Transverse colon (tissue), 4 donors: ENCODE results near the gene MTMR3. TPM values are rescaled to one million over a fixed set of nuclear protein-coding genes. Genes with fewer than 3 reads are reported as not detected.
"Not testable (repeated sequence)": the region's sequence is repeated elsewhere in the genome, so short reads cannot be mapped to it uniquely, and the experiment has no call there.

Experiments
- DNase-seq: peaks from one replicate; pipeline ENCODE4 v3.0.0-alpha.2; 2019
- H3K27ac ChIP-seq, 4 donors: fragments of 200-600 bp; sonication (generic); 2 replicates each; pipeline ENCODE4 v1.5.1; 2016 to 2018; ENCODE audit warnings: inconsistent platforms in 4 of 4
- H3K27me3 ChIP-seq: fragments of 200-600 bp; sonication (generic); 2 replicates; pipeline ENCODE4 v1.5.1; 2017; ENCODE audit warnings: inconsistent platforms
- H3K36me3 ChIP-seq, 4 donors: fragments of 200-600 bp; sonication (generic); 2 replicates each; pipeline ENCODE4 v1.5.1; 2017 to 2019; ENCODE audit warnings: inconsistent platforms in 4 of 4
- H3K4me1 ChIP-seq, 4 donors: fragments of 200-600 bp; sonication (generic); 2 replicates each; pipeline ENCODE4 v1.5.1; 2017 to 2020; ENCODE audit warnings: inconsistent platforms in 4 of 4
- H3K4me3 ChIP-seq, 4 donors: fragments of 200-600 bp; sonication (generic); 1 replicate in 1 of 4; 2 replicates in 3 of 4; pipeline versions ENCODE4 v1.5.1 to v1.6.1; 2017 to 2019; ENCODE audit warnings: inconsistent platforms in 4 of 4
- H3K9me3 ChIP-seq, 2 donors: fragments of 200-600 bp; sonication (generic); 2 replicates each; pipeline ENCODE4 v1.5.1; 2017 to 2019; ENCODE audit warnings: inconsistent platforms in 2 of 2
- EP300 ChIP-seq: sonication (generic); formaldehyde crosslinking; IDR thresholded peaks from one replicate; pipeline ENCODE4 v1.6.1; 2017; ENCODE audit warnings: antibody characterized with exemption, low read depth
- POLR2A ChIP-seq: fragments of 450-650 bp; IDR thresholded peaks from one replicate; pipeline ENCODE4 v1.6.1; 2016; ENCODE audit warnings: antibody characterized with exemption, mild to moderate bottlenecking, moderate library complexity
- POLR2AphosphoS5 ChIP-seq, 3 donors: sonication (generic); formaldehyde crosslinking; IDR thresholded peaks; one replicate each; pipeline ENCODE4 v1.6.1; 2016; ENCODE audit warnings: antibody characterized with exemption in 3 of 3
- WGBS, 2 donors: methylation state at CpG; one replicate each; pipeline ENCODE4 v1.1.5; 2018; ENCODE audit warnings: low coverage in 1 of 2; 5-methylcytosine and 5-hydroxymethylcytosine counted together
- in situ Hi-C, 4 donors: fragments of 200-750 bp; cut with MboI; loops; one replicate each; pipeline versions ENCODE4 v1.15.0 to v1.15.1; 2017; ENCODE audit warnings: low sequenced_read_pairs in 3 of 4, low pct_ligation_motif_present in 1 of 4, low pct_unique_long_range_greater_than_20kb in 1 of 4
- intact Hi-C: fragments of 100-400 bp; cut with DNase I; formaldehyde crosslinking; loops from one replicate; pipeline ENCODE4 v1.15.1; 2023; ENCODE audit warnings: low total_unique reads
- total RNA-seq, 4 donors: library from RNA; depleted of rRNA; stranded (reverse); fragments of >200 nt; gene quantifications; one replicate each; pipeline ENCODE4 v1.1.0, GENCODE V29; 2016
- TF ChIP-seq, protein P1 (sequence below), 5 experiments: fragments of 200-600 bp in 3 of 5; fragments of 450-650 bp in 2 of 5; sonication (generic) in 3 of 5; IDR thresholded peaks; 1 replicate in 2 of 5; 2 replicates in 3 of 5; pipeline ENCODE4 v1.5.1; 2016 to 2017; ENCODE audit warnings: antibody characterized with exemption in 5 of 5, inconsistent platforms in 3 of 5, mild to moderate bottlenecking in 2 of 5, moderate library complexity in 1 of 5

MTMR3 gene
- total RNA-seq, 4 donors from 2014 or later = 52.5 to 92.7 (median 70.2) TPM

DNA sequence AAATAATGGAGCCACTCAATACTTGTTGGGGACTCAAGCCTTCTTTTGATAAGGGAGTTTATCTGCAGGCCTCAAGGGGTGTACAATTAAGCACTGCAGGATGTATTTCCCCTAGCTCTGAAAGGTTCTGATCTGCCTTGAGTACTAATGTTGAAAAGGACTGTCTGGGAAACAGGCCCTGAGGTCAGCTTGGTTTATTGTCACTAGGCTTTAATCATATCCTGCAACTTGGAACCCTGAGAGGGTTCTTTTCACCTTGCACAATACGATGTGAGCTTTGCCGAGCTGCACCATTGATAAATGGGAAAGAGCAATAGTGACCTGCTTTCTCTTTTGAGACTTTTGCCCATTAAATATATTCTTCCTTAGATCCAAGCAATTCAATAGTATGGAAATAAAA is 165.7 kb downstream of the MTMR3 start:
- WGBS, 2 donors = 60 to 97% methylated on average over 1 to 2 of the region's 2 CpGs

DNA sequence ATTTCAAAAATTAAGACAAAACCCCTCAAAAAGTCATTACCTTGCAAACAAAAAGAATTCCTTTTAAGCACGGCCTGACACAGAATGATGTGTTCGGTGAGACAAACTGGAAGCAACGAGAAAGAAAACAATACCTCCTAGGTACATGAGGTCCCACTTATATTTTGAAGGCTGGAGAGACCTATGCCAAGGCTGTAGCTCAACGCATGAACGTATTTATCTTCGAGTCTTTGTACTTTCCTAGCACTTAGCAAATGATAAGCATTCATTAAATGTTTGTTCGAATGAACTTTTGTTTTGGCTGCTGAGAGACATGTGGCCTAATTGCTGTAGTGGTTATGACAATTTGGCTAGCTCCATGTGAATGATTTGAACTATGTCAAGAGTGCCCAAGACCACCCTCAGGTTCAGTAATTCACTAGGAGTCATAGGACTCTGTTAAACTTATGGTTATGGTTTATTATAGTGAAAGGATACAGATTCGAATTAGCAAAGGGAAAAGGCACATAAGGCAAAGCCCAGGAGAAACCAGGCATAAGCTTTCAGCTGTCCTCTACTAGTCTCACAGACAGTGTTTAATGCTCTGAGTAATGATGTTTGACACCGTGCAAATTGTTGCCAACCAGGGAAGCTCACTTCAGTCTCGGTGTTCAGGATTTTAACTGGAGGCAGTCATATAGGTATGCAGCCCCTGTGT is 171.2 kb downstream of the MTMR3 start:
- in situ Hi-C loops (no loop called here), intact Hi-C loops (no loop called here)
- Histone ChIP-seq H3K27ac (no peak overlapping the region), H3K27me3 (no peaks in the 10 kb centered on the region), H3K9me3 (no peaks in the 10 kb centered on the region), H3K4me1 (no peaks in the 10 kb centered on the region), H3K4me3 (no peak overlapping the region), H3K36me3 (no peaks in the 10 kb centered on the region)
- 77 to 88% methylated on average over 7 to 10 of the region's 10 CpGs for WGBS, 2 donors
- no peak for TF ChIP-seq POLR2AphosphoS5 (IDR thresholded peaks at IDR 0.05)
- no peak for TF ChIP-seq POLR2A
- TF ChIP-seq EP300 = no peak
- TF ChIP-seq, protein P1, sequence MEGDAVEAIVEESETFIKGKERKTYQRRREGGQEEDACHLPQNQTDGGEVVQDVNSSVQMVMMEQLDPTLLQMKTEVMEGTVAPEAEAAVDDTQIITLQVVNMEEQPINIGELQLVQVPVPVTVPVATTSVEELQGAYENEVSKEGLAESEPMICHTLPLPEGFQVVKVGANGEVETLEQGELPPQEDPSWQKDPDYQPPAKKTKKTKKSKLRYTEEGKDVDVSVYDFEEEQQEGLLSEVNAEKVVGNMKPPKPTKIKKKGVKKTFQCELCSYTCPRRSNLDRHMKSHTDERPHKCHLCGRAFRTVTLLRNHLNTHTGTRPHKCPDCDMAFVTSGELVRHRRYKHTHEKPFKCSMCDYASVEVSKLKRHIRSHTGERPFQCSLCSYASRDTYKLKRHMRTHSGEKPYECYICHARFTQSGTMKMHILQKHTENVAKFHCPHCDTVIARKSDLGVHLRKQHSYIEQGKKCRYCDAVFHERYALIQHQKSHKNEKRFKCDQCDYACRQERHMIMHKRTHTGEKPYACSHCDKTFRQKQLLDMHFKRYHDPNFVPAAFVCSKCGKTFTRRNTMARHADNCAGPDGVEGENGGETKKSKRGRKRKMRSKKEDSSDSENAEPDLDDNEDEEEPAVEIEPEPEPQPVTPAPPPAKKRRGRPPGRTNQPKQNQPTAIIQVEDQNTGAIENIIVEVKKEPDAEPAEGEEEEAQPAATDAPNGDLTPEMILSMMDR (IDR thresholded peaks at IDR 0.05) = no peak
- DNase-seq = no peak

More for the DNA sequence above, 165.7 kb downstream of the MTMR3 start:
- in situ Hi-C loops (no loop called here), intact Hi-C loops (no loop called here)
- Histone ChIP-seq H3K27ac (no peak overlapping the region), H3K36me3 (no peaks in the 10 kb centered on the region), H3K27me3 (no peaks in the 10 kb centered on the region), H3K4me3 (no peak overlapping the region), H3K4me1 (peaks cover 0 to 23% (median 10%) of the 10 kb centered on the region in 4 donors), H3K9me3 (no peaks in the 10 kb centered on the region)
- no peak for TF ChIP-seq EP300
- TF ChIP-seq, protein P1 (IDR thresholded peaks at IDR 0.05) = no peak
- no peak for DNase-seq

DNA sequence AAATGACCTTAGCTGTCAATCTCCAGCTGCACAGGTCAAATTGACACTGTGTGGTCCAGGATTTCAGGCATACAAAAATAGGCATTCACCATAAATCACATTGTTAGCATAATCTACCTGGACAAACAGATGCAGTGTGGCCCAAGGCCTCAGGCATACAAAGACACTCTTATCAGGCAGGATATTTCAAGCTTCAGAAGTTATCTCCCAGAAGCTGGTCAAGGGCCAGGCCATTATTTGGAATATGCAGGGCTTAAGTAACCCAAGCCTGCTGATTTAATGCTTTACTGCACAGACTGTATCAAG is 171.7 kb downstream of the MTMR3 start:
- no peaks in the 10 kb centered on the region for H3K4me1 ChIP-seq
- no peak overlapping the region for H3K4me3 ChIP-seq
- intact Hi-C loops = no loop called here
- TF ChIP-seq POLR2AphosphoS5 (IDR thresholded peaks at IDR 0.05) = no peak
- in situ Hi-C loops = no loop called here
- no peaks in the 10 kb centered on the region for H3K36me3 ChIP-seq
- H3K9me3 ChIP-seq = no peaks in the 10 kb centered on the region
- H3K27me3 ChIP-seq = no peaks in the 10 kb centered on the region
- no peak for DNase-seq
- H3K27ac ChIP-seq = no peak overlapping the region

DNA sequence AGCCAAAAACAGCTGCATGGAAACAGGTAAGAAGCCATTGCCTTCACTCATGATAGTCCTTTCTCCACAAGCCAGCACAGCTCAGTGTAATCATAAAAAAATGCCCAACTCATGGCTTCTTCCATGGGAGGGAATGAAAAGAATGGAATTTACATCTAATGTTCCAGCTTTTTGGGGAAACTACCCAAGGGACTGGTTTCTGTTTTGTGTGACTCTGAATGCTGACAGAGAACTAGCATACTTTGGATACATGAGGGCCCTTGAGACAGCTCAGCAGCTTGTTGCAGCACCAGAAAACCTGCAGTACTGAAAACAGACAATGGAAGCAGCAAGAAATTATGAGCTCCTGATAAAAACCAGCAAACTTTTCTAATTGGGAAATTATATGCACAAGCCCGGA is 173.0 kb downstream of the MTMR3 start:
- no peaks in the 10 kb centered on the region for H3K27me3 ChIP-seq
- WGBS, 2 donors = 88 to 92% methylated on average over 1 of the region's 1 CpG
- H3K4me3 ChIP-seq = no peak overlapping the region
- no peak overlapping the region for H3K27ac ChIP-seq
- DNase-seq = no peak
- H3K4me1 ChIP-seq = peaks cover 0 to 8% (median 4%) of the 10 kb centered on the region in 4 donors
- no peaks in the 10 kb centered on the region for H3K36me3 ChIP-seq
- in situ Hi-C loops (no loop called here), intact Hi-C loops (no loop called here)
- TF ChIP-seq, protein P1 (IDR thresholded peaks at IDR 0.05) = no peak
- TF ChIP-seq POLR2AphosphoS5 (IDR thresholded peaks at IDR 0.05) = no peak
- no peak for TF ChIP-seq EP300
- TF ChIP-seq POLR2A = no peak
- no peaks in the 10 kb centered on the region for H3K9me3 ChIP-seq

DNA sequence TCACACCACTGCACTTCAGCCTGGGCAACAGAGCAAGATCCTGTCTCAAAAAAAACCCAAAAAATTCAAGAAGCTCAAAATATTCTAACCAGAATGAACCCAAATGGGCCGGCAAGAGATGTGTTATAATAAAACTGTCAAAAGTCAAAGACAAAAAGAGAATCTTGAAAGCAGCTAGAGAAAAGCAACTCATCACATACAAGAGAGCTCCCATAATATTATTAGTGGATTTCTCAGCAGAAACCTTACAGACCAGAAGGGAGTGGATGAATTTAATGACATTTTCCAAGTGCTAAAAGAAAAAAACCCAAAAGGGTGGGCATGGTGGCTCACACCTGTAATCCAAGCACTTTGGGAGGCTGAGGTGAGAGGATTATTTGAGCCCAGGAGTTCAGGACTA is 174.4 kb downstream of the MTMR3 start:
- H3K4me1 ChIP-seq = peaks cover 0 to 20% (median 15%) of the 10 kb centered on the region in 4 donors
- no peak for DNase-seq
- no peaks in the 10 kb centered on the region for H3K36me3 ChIP-seq
- no peaks in the 10 kb centered on the region for H3K27me3 ChIP-seq
- H3K4me3 ChIP-seq = no peak overlapping the region
- in situ Hi-C loops = no loop called here
- intact Hi-C loops = no loop called here
- TF ChIP-seq POLR2AphosphoS5 (IDR thresholded peaks at IDR 0.05) (no peak), EP300 (no peak), POLR2A (no peak)
- TF ChIP-seq, protein P1 (IDR thresholded peaks at IDR 0.05) = no peak
- 96% methylated on average over 1 of the region's 1 CpG; no CpG with 5 or more reads in 1 of the 2 donors for WGBS, 2 donors
- no peaks in the 10 kb centered on the region for H3K9me3 ChIP-seq
- H3K27ac ChIP-seq = no peak overlapping the region

GRCh38 chr22:30059346-30060020 is 176.5 kb downstream of the MTMR3 start:
- in situ Hi-C loops, intact Hi-C loops, H3K9me3 ChIP-seq, H3K4me3 ChIP-seq, DNase-seq, H3K27me3 ChIP-seq, H3K36me3 ChIP-seq, H3K27ac ChIP-seq: not testable (repeated sequence)
- peaks cover 0 to 29% (median 19%) of the 10 kb centered on the region in 4 donors for H3K4me1 ChIP-seq
- 82 to 94% methylated on average over 6 to 17 of the region's 22 CpGs for WGBS, 2 donors
